ENCODE data around the gene SIMC1. TPM values are rescaled to one million over a fixed set of nuclear protein-coding genes. Genes with fewer than 3 reads are reported as not detected.

SIMC1 gene
- total RNA-seq, 2 experiments from 2014 or later, result 33.6 to 57.5 TPM

- Histone ChIP-seq H3K79me2 (ENCODE audit: insufficient read depth, low read depth, low read length) (no peaks in the 10 kb centered on the region), H4K20me1 (ENCODE audit: insufficient read depth, low read length) (no peaks in the 10 kb centered on the region; the same call in 1 of the 2 replicates), H3K9me2 (ENCODE audit: insufficient read depth, low read length) (no peaks in the 10 kb centered on the region), H3K4me2 (ENCODE audit: low read length) (no peak overlapping the region), H3K36me3 (ENCODE audit: insufficient read depth, low read length) (no peaks in the 10 kb centered on the region), H2AFZ (ENCODE audit: low read length) (no peak overlapping the region), H3K4me1 (ENCODE audit: insufficient read depth, low read length, poor library complexity, severe bottlenecking) (peaks cover 3% of the 10 kb centered on the region), H3K9me3 (ENCODE audit: low read length) (no peaks in the 10 kb centered on the region), H3K4me3 (ENCODE audit: low read depth, low read length, poor library complexity, severe bottlenecking) (no peak overlapping the region), H3K27ac (ENCODE audit: low read depth, low read length, poor library complexity, severe bottlenecking) (no peak overlapping the region)
- TF ChIP-seq EZH2phosphoT487 (IDR thresholded peaks at IDR 0.05; ENCODE audit: borderline replicate concordance, low read depth, low read length), result no peak
- TF ChIP-seq CTCF (conservative IDR thresholded peaks at IDR 0.05; ENCODE audit: low read length), result no peak
- no TSS peak for BruUV-seq (replicated peaks)
- CTCF ChIA-PET (ENCODE audit: unreplicated experiment), result no interaction called here
- intact Hi-C loops (cut with micrococcal nuclease; ENCODE audit: unreplicated experiment), result no loop called here
- POLR2A ChIA-PET, result interaction anchor here (0.6 to 1.6 kb wide), 3 partner anchors 10 to 45 kb away, joined by 3 read pairs; no protein-coding TSS in a partner anchor
- no peak for DNase-seq (ENCODE audit: low spot score)
Observed at GRCh38 chr5:176369934-176370711, 131.9 kb downstream of the SIMC1 start.

GRCh38 chr5:176371621-176372539, 133.7 kb downstream of the SIMC1 start:
- no peaks in the 10 kb centered on the region for H3K79me2 ChIP-seq (ENCODE audit: insufficient read depth, low read depth, low read length)
- ChIA-PET CTCF (ENCODE audit: unreplicated experiment) (no interaction called here), POLR2A (interaction anchor here (1.0 to 1.4 kb wide), 2 partner anchors 9 to 10 kb away, joined by 3 to 6 read pairs; partner anchors contain the start of gene KIAA1191)
- no peaks in the 10 kb centered on the region for H3K36me3 ChIP-seq (ENCODE audit: insufficient read depth, low read length)
- no peaks in the 10 kb centered on the region for H3K9me3 ChIP-seq (ENCODE audit: low read length)
- DNase-seq (ENCODE audit: low spot score), result no peak
- intact Hi-C loops (cut with micrococcal nuclease; ENCODE audit: unreplicated experiment), result no loop called here
- H3K27ac ChIP-seq (ENCODE audit: low read depth, low read length, poor library complexity, severe bottlenecking), result no peak overlapping the region
- no peaks in the 10 kb centered on the region for H3K9me2 ChIP-seq (ENCODE audit: insufficient read depth, low read length)
- TF ChIP-seq EZH2phosphoT487 (IDR thresholded peaks at IDR 0.05; ENCODE audit: borderline replicate concordance, low read depth, low read length) (no peak), CTCF (conservative IDR thresholded peaks at IDR 0.05; ENCODE audit: low read length) (no peak)
- no peak overlapping the region for H3K4me2 ChIP-seq (ENCODE audit: low read length)
- no peak overlapping the region for H2AFZ ChIP-seq (ENCODE audit: low read length)
- no TSS peak for BruUV-seq (replicated peaks)
- H4K20me1 ChIP-seq (ENCODE audit: insufficient read depth, low read length), result no peaks in the 10 kb centered on the region; the same call in 1 of the 2 replicates
- peaks cover 3% of the 10 kb centered on the region for H3K4me1 ChIP-seq (ENCODE audit: insufficient read depth, low read length, poor library complexity, severe bottlenecking)
- no peak overlapping the region for H3K4me3 ChIP-seq (ENCODE audit: low read depth, low read length, poor library complexity, severe bottlenecking)
